HTR-8/SVneo (cell line): ENCODE measurements around the gene PRDM15.

Experiments used
- DNase-seq: peaks from one replicate; pipeline ENCODE4 v3.0.0; 2011; ENCODE audit warnings: low spot score, mixed read lengths; ENCODE audit not compliant: insufficient read length
- FAIRE-seq: peaks from 2 replicates; lab custom pipeline; 2011; peaks lifted over from hg19 to GRCh38; lab: Jason Lieb, UNC

Gene PRDM15

DNA sequence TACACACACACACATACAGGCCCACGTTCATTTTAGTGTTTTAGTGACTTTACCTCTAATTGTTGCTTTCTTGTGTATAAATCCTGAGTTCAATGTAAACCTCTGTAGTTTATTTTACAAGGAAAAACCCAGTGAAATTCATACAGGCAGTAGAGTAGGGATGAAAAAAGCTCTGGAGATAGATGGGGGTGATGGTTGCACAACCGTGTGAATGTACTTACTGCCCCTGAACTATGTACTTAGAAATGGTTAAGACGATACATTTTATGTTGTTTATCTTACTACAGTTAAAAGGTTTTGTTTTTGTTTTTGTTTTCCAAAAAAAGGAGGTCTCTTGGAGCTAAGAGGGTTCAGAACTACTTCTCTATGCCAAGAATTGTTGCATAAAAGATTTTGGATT, 29.7 kb upstream of the PRDM15 start:
- FAIRE-seq (no peak), DNase-seq (no peak)

DNA sequence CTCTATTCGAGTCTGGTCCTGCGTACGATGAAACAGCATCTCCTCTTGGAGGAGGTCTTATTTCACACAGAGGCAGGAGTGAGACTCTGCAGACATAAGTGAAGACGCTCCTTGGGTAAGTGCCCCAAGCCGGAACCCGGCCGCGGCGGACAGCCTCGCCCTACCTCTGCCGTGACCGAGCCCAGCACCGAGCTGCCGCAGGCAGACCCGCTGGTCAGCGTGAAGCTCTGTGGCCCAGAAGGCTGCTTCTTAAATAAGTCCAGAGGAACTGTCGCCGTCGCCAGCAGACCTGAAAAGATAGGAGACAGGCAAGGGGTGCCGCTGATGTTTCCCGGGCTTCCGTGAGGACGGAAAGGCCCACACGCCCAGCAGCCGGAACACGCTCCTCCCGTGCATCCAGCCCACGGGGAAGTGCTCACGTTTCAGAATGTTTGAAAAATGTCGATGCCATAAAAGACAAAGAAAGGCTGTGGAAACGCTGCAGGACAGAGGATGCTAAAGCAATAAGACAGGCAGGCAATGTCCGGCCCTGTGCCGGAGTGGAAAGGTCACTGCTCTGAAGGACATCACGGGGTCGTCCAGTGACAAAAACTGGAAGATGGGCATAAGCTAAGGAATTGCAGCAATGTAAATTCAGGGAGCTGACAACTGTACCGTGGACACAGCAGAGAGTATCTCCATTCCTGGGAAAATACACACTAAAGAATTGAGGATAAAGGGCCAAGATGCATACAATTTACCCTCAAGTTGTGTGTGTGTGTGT, 28.5 kb upstream of the PRDM15 start:
- no peak for FAIRE-seq
- DNase-seq: no peak

DNA sequence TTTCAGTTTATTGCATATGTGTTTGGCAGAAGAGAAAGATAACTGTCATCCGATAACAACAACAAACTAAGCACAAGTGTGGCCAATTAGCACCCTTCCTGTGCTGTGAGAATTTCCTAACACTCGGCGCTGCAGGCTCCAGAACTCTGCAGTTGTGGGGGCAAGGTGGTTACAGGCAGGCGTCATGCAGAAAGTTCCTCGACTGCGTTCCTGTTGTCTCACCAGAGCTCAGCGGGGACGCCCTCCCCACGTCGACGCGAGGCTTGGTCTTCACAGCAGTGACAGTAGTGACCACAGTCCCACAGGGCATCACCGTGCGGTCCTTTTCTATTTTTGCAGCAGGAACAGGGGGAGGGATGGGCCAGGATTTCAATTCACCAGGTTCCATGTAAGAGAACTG, 27.6 kb upstream of the PRDM15 start:
- FAIRE-seq: no peak
- DNase-seq: no peak

DNA sequence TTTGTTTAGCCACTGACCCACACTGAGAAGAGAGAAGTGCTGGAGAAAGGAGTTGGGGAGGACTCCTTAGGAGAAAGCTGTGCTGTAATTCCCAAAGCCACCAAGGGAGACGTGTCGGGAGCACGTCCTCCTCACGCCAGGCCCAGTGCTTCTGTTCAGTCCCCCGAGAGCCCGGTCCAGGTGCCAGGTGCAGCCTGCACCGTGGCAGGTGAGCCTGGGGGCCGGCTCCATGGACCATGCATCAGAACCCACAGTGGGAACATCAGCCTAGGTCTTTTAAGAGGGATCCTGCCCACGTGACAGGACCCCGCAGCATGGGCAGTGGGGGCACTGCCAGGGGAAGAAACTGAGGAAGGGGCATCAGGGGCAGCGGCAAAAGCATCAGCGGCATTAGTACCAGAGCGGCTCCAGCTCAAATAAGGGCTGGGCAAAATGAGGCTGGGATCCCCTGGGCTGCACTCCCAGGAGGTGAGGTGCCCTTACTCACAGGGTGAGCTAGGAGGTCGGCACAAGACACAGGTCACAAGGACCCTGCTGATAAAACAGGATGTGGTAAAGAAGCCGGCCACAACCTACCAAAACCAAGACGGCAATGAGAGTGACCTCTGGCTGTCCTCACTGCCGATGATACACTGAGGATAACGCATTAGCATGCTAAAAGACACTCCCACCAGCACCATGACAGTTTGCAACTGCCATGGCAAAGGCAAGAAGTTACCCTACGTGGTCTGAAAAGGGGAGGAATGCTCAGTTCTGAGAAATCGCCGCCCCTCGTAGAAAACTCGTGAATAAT, 24.6 kb upstream of the PRDM15 start:
- DNase-seq (no peak), FAIRE-seq (no peak)

DNA sequence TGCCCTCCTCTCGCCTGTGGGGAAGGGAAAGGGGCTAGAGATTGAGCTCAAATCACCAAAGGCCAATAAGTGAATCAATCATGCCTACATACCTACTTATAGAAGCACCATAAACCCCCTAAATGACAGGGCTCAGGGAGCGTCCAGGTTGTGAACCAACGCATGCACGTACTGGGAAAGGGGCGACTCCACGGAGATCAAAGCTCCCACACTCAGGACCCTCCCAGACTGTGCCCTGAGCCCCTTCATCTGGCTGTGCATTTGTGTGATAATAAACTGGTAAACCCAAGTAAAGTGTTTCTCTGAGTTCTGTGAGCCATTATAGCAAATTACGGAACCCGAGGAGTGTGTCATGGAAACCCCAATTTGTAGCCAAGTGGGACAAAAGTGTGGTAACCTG, 23.8 kb upstream of the PRDM15 start:
- FAIRE-seq (no peak), DNase-seq (no peak)

DNA sequence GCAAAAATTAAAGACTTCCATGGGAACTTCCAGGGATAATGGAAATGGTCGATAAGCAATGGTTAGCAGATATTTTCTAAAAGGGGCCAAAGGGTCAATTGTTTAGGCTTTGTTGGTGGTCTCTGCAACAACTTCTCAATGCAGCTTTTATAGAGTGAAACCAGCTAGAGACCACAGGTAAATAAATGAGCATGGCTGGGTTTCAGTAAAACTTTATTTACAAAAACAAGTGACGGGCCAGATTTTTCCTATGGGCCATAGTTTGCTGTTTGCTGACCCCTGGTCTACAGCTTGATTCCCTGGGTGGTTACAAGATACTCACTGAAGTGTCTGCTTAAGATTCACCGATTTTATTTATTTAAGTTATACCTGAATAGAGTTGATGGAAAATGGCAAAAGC, 22.6 kb upstream of the PRDM15 start:
- no peak for DNase-seq
- FAIRE-seq: no peak

DNA sequence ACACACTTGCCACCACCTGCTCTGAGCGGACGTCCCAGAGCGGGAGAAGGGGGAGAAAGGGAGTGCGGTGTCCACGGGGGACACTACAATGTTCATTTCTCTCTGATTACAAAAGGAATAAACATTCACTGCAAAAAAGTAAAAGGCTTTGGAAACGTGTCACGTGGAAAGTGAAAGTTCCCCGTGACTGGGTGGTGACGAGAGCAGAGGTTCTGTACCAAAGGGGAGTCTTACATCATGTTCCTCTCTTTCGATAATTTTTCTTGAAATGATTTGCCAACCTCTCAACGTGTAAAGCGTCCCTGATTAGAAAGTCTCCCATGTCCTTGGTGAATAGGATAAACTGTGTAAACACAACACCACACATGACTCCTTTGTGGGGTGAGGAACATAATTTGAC, 22.0 kb upstream of the PRDM15 start:
- FAIRE-seq: no peak
- DNase-seq: no peak

DNA sequence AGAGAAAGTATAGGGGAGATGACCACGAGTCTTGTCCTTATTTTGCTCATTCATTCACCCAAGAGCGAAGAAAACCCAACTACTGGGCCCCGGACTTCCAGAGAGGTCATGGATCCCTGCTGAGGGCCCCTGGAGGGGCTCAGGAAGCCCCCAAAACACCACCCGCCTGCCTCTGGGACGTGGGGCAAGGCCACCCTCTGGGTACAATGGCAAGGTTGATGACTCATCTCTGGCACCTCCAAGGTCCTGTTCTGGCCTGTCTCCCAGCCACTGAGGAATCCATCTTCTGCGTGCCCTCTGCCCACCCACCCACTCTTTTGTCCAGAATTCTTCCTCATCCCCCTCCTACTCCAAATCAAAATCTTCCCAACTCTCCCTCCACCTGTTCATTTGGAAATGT, 21.3 kb upstream of the PRDM15 start:
- DNase-seq: no peak
- FAIRE-seq: no peak

DNA sequence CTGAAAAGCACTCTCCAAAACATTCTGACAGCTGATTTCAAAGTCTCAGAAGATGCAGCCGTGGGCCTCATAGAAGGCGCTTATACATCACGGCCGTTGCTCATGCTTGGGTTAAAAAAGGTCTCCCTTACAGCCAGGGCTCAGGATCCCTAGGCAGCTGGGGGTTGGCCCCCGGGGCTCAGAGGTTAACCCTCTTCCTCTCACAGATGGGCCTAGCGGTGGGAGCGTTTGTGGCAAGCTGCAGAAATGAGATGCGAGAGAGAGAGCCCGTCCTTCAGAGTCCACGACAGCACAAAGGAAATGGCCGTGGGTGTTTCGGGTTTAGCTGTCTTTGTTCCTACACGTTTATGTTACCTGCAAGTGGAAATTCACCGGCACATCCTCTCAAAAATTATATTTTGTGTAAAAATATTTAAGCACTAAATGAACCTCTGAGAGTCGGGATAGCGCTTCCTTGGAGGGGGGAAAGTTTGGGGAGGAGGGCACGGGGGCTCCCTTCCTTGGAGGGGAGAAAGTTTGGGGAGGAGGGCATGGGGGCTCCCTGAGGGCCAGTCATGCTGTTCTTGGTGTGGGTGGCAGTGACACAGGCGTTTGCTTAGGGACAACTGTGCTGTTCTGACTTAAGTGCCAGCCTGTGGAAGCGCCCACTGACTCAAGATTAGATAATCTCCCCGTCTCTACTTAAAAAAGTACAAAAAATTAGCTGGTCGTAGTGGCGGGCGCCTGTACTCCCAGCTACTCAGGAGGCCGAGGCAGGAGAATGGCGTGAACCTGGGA, 20.5 kb upstream of the PRDM15 start:
- DNase-seq: no peak
- no peak for FAIRE-seq

DNA sequence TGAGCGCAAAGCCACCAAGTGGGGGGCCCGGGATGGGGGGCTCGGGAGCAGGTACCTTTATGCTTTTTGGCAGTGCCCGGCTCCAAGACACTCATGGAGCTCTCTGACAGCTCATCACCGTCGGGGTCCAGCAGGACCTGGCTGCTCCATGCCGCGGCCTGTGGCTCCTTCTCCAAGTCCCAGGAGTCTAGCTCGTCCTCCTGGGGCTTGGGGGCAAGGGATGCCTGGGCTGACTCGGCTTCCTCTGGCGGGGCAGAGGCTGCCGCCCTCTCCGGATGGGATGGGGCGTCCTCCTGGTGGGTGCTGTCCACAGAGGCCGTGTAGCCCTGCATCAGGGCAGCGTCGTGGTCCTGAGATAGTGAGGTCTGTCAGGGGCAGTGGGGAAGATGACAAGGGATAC, 19.9 kb upstream of the PRDM15 start:
- DNase-seq: no peak
- FAIRE-seq: no peak

DNA sequence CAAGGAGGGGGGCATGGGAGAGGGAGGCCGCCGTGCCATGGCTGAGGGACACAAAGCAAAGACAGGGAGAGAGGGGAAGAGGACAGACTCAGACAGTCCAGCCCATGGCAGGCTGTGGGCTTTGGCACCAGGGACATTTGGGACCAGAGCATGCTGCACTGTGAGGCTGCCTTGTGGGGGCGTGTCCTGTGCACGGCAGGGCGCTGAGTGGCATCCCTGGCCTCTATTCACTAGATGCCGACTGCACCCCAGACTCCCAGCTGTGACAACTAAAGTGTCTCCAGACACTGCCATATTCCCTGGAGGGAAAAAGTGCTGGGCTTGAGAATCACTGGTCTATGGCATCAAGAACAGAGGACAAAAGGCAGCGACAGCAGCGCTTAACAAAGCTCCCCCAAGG, 18.6 kb upstream of the PRDM15 start:
- no peak for DNase-seq
- FAIRE-seq: no peak

DNA sequence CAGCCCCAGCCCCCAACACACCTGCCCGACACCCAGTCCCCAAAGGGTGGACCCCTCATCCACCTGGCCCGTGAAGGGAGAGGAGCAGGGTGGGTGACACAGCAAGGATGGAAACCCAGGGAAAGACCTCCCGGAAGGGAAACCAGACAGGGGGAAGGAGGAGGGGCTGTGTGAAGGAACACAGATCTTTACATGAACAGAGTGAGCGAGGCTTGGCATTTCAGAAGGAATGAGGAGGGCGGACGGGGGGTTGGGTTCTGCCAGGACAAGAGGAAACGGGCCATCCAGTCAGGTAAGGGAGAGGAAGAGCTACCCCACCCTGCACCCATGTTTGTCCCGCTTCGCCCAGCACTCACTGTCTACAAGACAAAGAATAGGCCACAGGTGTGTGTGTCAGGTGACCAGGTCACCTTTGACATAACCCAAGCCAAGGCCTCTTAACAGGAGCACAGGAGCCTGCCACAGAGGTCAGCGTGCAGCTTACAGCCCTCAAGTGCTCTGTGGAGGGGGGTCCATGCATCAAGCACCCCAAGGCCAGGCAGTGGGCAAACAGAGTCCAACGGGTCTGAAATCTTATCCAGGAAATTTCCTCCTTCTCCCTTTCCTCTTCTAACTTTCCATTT, 18.0 kb upstream of the PRDM15 start:
- FAIRE-seq: no peak
- no peak for DNase-seq

DNA sequence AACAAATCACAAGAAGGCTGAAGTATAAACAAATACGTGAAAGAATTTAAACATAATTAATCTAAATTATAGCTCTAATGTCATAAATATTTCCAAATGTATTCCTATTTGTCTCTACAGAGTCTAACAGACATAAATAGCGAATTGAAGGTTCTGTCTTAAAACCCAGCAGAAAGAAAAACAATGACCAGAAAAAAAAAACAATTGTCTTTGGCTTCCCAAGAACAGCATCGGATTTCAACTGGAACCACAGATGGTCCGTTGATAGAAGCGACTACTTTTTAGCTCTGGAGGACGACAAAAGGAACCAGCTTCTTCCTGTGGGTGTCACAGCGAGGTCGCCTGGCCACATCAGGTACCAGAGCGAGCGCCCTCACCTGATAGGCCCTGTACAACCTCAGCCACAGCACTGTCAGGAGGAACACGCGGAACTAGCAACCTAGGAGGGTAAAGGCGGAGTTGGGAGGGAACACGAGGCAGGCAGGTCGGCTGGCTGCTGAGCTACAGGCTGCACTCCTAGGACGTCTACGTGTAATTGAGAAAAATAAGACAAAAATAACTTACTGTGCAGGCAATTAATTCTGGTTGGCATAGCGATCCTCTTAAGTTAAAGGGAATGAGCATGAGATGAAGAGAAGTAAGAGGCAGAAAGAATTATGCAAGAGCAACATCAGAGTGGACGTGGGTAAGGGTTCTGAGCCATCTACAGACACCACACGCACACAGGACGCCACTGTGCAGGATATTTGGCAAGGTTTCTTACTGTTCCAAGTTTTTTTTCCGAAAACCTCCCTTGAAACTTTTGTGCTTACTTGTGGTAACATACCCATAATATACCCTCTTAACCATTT, 16.7 kb upstream of the PRDM15 start:
- DNase-seq (no peak), FAIRE-seq (peak; percentile 13)

DNA sequence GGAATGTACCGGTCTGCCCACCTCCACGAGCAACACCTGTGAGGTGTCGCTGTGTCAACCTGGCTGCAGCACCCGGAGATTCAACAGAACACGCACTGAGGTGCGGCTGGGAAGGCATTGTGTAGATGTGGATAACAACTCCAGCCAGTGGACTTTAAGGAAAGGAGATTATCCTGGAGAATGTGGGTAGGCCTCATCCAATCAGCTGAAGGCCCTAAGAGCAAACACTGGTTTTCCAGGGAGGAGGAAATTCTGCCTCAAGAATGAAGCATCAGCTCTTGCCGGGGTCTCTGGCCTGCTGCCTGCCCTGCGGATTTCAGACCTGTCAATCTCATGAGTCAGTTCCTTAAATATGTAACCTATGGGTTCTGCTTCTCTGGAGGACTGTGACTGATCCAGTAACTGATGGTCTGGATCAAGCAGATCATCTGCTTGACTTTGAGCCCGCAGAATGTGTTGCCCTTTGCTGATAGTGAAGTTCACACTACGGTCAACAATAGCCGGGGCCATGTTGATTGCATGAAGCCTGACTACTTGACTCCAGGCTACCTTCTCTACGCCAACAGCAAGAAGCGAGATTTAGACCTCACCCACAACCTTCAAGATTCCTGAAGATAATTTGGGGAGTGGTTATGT, 15.9 kb upstream of the PRDM15 start:
- FAIRE-seq (peak; percentile 85), DNase-seq (peak; percentile 79)

DNA sequence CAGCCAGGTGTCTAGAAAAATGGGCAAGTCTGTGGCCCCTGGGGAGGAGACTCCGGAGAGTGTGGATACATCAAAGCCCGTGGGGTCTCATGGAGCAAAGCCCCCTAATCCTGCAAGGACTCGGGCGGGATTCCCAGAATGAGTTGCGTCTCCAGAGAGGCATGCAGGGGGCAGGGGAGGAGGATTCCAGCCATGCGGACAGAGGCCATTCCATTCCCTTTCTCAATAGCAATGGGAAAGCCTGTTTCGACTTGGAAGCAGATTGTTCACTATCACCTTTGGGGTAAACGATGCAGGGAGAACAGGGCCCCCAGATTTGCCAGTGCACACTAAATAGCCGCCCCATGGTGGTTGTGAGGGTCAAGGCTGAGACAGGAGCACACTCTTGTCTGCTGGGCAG, 15.4 kb upstream of the PRDM15 start:
- no peak for DNase-seq
- FAIRE-seq: no peak

DNA sequence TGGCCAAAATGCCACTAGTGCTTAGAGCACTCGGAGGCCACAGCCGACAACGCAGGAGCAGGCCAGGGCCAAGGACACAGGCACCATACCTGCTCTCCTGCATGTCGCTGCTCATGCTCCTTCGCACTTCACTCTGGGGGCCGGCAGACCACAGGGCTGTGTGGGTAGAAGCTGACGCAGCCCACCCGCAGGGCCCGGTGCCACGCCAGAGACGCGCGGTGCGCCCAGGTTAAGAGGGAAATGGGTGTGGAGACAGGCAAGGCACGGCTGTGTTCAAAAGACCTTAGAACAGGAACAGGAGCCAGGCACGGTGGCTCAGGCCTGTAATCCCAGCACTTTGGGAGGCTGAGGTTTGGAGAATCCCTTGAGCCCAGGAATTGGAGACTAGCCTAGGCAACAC, 13.6 kb upstream of the PRDM15 start:
- DNase-seq: no peak
- FAIRE-seq: no peak

DNA sequence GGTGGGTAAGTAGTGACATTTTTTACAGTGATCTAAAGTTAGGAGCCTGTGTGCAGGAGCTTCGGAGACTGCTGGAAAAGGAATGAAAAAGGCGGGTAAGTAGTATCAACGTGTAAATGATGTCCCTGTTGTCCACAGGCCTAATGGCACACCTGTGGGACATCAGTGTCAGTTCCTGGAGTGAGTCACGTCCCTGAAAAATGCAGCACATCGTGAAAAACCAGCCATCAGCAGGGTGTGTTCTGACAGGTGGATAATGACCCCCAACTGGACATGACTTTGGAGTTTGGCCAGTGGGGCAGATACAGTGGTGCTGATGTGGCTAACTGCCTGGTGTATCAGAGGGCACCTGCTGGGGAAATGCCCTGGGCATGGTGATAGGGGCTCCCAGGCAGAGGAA, 12.0 kb upstream of the PRDM15 start:
- FAIRE-seq (no peak), DNase-seq (no peak)

DNA sequence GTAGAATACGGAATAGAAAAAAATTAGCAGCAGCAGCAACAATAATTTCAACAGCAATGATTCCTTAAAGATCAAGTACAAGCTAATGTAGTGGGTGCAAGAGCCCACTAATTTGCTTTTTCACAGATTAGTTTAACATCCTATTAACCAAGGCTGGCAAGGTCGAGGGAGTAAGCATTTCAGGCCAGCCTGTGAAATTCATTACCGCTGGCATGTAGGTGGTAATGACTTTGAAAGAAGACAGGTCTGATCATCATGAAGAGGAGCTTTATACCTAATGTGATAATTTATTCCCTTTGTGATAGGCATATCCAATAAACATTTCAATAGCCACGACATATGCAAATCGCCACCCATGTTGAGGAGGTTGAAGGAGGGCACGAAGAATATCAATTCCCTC, 11.2 kb upstream of the PRDM15 start:
- FAIRE-seq: no peak
- DNase-seq: no peak

DNA sequence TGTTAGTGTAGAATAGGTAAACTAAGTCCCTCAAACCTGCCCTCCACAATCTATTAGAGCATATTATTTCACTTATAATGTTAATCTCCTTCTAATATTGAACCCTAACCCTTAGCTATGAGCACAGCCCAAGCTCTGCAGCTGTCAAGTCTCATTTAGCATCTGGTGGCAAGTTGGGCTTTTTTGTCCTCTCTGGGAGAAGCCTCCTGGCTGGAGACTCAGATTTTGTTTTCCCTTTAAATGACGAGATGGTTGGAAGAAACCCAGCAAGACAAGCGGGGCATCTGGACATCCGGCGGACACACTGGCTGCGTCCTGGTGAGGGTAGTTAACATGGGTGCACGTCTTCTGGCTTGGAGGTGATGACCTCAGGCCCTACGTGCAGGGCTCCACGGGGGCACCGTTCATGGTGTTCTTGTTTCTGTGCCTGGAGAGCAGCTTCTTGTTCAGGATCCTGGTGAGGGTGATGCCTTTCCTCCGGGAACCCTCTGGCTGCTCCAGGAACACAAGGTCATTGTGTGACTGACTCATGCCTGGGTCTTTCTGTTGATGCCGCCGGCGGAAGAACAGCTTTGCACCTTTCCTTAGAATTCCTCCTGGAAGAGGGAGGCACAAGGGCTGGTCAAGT, 9.7 kb upstream of the PRDM15 start:
- DNase-seq: no peak
- no peak for FAIRE-seq
